ENCODE measurements around the gene UPK1A. TPM values are rescaled to one million over a fixed set of nuclear protein-coding genes. Genes with fewer than 3 reads are reported as not detected.

Gene UPK1A
- total RNA-seq, 1 experiment from 2014 or later: 0.69 TPM

DNA sequence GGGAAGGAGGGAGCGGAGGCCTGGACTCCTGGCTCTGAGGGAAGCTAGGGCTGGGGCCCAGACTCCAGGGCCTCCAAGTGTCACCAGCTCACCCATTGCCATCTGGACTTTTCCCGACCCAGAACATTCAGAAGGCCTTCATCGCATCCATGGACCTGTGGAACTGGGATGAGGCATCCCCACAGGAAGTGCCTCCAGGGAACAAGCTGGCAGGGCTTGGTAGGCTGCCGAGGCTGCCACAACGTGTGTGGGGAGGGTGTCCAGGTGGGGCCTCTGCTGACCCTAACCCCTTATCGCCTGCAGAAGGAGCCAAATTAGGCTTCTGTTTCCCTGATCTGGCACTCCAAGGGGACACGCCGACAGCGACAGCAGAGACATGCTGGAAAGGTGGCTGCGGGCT, 24.0 kb upstream of the UPK1A start:
- no peaks in the 10 kb centered on the region for H4K20me1 ChIP-seq (ENCODE audit: insufficient read depth)
- H3K9me2 ChIP-seq (ENCODE audit: insufficient read depth): no peaks in the 10 kb centered on the region
- no peaks in the 10 kb centered on the region for H3K79me2 ChIP-seq (ENCODE audit: insufficient read depth, low read length)
- intact Hi-C loops (cut with micrococcal nuclease): no loop called here
- H3K4me2 ChIP-seq (ENCODE audit: low read length): peak overlapping the region; percentile 99; the same call in 1 of the 2 replicates
- TF ChIP-seq EGR1 (IDR thresholded peaks at IDR 0.05; ENCODE audit: low read depth): no peak
- TF ChIP-seq, protein P1, sequence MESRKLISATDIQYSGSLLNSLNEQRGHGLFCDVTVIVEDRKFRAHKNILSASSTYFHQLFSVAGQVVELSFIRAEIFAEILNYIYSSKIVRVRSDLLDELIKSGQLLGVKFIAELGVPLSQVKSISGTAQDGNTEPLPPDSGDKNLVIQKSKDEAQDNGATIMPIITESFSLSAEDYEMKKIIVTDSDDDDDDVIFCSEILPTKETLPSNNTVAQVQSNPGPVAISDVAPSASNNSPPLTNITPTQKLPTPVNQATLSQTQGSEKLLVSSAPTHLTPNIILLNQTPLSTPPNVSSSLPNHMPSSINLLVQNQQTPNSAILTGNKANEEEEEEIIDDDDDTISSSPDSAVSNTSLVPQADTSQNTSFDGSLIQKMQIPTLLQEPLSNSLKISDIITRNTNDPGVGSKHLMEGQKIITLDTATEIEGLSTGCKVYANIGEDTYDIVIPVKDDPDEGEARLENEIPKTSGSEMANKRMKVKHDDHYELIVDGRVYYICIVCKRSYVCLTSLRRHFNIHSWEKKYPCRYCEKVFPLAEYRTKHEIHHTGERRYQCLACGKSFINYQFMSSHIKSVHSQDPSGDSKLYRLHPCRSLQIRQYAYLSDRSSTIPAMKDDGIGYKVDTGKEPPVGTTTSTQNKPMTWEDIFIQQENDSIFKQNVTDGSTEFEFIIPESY (IDR thresholded peaks at IDR 0.05; ENCODE audit: extremely low read depth, insufficient replicate concordance, low read length): no peak
- TF ChIP-seq ZNF274 (IDR thresholded peaks at IDR 0.05; ENCODE audit: low read depth, low read length): no peak
- no peak overlapping the region for H3K4me3 ChIP-seq (replicated peaks in 1 of 2; ENCODE audit: low read depth in 1 of 2, low read length in 2 of 2)
- BruUV-seq (replicated peaks): no TSS peak
- H3K36me3 ChIP-seq (ENCODE audit: control insufficient read depth in 1 of 2, insufficient read depth in 2 of 2, low read length in 2 of 2): peaks cover 5% of the 10 kb centered on the region in 2 experiments; a peak in 2 of 4 replicates
- ChIA-PET CTCF (no interaction called here), POLR2A (no interaction called here), RAD21 (ENCODE audit: low non-redundant PET in 1 of 2, low total read pairs in 2 of 2, uncharacterized antibody in 2 of 2, unreplicated experiment in 2 of 2) (no interaction called here)
- H2AFZ ChIP-seq (ENCODE audit: low read depth, low read length, poor library complexity, severe bottlenecking): no peak overlapping the region
- no peaks in the 10 kb centered on the region for H3K27me3 ChIP-seq (ENCODE audit: insufficient read depth, low read length)
- ATAC-seq (no peak), DNase-seq (ENCODE audit: low read depth, low spot score) (no peak)
- peaks cover 8 to 43% of the 10 kb centered on the region in 2 experiments; a peak in 3 of 4 replicates for H3K4me1 ChIP-seq (ENCODE audit: control insufficient read depth in 1 of 2, insufficient read depth in 2 of 2, low read length in 2 of 2)
- H3K9ac ChIP-seq (ENCODE audit: low read length): no peak overlapping the region
- no peak overlapping the region for H3K27ac ChIP-seq (ENCODE audit: low read depth, low read length)
- H3K9me3 ChIP-seq (ENCODE audit: control insufficient read depth in 1 of 2, insufficient read depth in 1 of 2, low read depth in 1 of 2, low read length in 2 of 2): no peaks in the 10 kb centered on the region

DNA sequence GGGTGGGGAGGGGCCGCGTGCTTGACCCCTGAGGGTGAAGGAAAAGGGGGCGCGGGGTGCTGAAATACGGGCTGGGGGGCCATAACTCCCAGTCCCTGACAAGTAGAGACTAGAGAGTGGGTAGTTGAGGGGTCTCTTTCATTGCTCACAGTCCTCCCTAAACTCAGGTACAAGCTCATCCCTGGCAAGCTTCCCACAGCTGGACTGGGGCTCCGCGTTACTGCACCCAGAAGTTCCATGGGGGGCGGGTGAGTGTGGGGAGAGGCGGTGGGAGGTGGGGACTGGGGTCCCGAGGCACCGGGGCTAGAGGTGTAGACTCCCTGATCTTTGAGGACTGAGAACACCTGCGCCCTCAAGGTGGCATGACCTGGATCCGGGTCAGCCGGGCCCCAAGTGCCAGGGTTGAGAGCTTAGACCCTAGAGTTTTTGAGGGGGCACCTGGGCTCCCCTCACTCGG, 23.5 kb upstream of the UPK1A start:
- ATAC-seq (no peak), DNase-seq (ENCODE audit: low read depth, low spot score) (no peak)
- POLR2A ChIA-PET: interaction anchor here (1.4 to 2.0 kb wide), 2 partner anchors 105 to 134 kb away, joined by 4 to 6 read pairs; partner anchors contain the start of gene LIN37
- Histone ChIP-seq H4K20me1 (ENCODE audit: insufficient read depth) (no peaks in the 10 kb centered on the region), H3K4me3 (replicated peaks in 1 of 2; ENCODE audit: low read depth in 1 of 2, low read length in 2 of 2) (peak overlapping the region; percentile 61 to 66), H3K9me3 (ENCODE audit: control insufficient read depth in 1 of 2, insufficient read depth in 1 of 2, low read depth in 1 of 2, low read length in 2 of 2) (no peaks in the 10 kb centered on the region), H3K9me2 (ENCODE audit: insufficient read depth) (no peaks in the 10 kb centered on the region), H3K36me3 (ENCODE audit: control insufficient read depth in 1 of 2, insufficient read depth in 2 of 2, low read length in 2 of 2) (peaks cover 0 to under 1% of the 10 kb centered on the region in 2 experiments; a peak in 1 of 4 replicates), H3K9ac (ENCODE audit: low read length) (peak overlapping the region; percentile 69), H3K79me2 (ENCODE audit: insufficient read depth, low read length) (no peaks in the 10 kb centered on the region), H2AFZ (ENCODE audit: low read depth, low read length, poor library complexity, severe bottlenecking) (no peak overlapping the region), H3K27ac (ENCODE audit: low read depth, low read length) (peak overlapping the region; percentile 85), H3K27me3 (ENCODE audit: insufficient read depth, low read length) (no peaks in the 10 kb centered on the region), H3K4me2 (ENCODE audit: low read length) (peak overlapping the region; percentile 99), H3K4me1 (ENCODE audit: control insufficient read depth in 1 of 2, insufficient read depth in 2 of 2, low read length in 2 of 2) (peaks cover 10 to 49% of the 10 kb centered on the region in 2 experiments; a peak in 3 of 4 replicates)
- TF ChIP-seq EGR1 (IDR thresholded peaks at IDR 0.05; ENCODE audit: low read depth): no peak
- no peak for TF ChIP-seq CEBPB (IDR thresholded peaks at IDR 0.05; ENCODE audit: low read depth)
- TF ChIP-seq POLR2A (IDR thresholded peaks at IDR 0.05; ENCODE audit: borderline replicate concordance, extremely low read depth, insufficient read depth, insufficient read length): no peak
- CTCF ChIA-PET: no interaction called here
- intact Hi-C loops (cut with micrococcal nuclease): no loop called here
- BruUV-seq (replicated peaks): no TSS peak
- RAD21 ChIA-PET (ENCODE audit: low non-redundant PET in 1 of 2, low total read pairs in 2 of 2, uncharacterized antibody in 2 of 2, unreplicated experiment in 2 of 2): no interaction called here

Data from HCT116 (cell line).